ENCODE measurements around the gene PIGR.

The PIGR gene

GRCh38 chr1:206931709-206932108 is 14.6 kb downstream of the PIGR start:
- DNase-seq = no peak

DNA sequence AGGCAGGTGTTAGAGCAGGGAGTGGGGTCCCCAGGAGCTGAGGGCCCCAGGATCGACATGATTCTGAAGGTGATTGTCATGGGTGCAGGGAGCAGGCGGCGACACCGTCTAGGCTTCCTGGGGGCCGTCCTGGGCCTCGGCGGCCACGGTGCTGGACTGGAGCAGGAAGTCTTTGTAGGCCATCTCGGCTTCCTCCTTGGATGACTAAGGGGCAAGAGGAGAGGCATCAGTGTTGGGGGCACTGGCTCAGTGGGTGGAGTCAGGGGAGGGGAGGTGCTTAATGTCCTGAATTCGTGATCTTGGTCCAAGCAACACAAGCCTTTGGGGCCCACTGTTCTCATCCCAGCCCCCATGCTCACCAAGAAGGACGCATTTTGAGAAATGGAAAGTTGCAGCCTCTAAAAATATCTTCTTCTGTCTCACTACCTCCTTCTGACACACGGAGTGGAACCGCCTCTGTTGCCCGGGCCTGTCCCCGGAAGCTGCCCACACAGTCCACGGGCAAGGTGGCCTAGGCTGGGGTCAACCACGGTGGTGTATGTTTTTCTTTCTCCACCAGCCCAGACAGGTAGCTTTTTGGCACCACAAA is 16.0 kb downstream of the PIGR start:
- peak; percentile 35 for DNase-seq

DNA sequence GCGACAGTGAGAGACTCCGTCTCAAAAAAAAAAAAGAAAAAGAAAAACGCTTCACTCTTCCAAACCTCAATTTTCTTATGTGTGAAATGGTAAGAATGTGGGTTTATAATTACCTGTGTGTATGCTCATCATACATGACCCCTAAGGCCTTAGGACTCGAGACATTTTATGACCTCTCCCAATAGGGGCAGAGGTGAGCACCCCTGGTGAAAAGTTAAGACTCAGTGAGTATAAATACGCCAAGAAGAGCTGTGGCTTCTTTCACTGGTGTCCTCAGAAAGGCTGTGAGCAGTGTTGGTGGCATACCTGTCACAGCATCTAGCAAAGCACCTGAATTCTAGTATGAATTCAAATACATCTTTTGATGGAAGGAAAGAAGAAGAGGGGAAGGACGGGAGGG is 16.7 kb downstream of the PIGR start:
- no peak for DNase-seq

GRCh38 chr1:206926286-206926685 is 20.0 kb downstream of the PIGR start:
- DNase-seq = no peak

- peak; percentile 78 for DNase-seq
Observed at GRCh38 chr1:206925106-206925736, 21.0 kb downstream of the PIGR start.

DNA sequence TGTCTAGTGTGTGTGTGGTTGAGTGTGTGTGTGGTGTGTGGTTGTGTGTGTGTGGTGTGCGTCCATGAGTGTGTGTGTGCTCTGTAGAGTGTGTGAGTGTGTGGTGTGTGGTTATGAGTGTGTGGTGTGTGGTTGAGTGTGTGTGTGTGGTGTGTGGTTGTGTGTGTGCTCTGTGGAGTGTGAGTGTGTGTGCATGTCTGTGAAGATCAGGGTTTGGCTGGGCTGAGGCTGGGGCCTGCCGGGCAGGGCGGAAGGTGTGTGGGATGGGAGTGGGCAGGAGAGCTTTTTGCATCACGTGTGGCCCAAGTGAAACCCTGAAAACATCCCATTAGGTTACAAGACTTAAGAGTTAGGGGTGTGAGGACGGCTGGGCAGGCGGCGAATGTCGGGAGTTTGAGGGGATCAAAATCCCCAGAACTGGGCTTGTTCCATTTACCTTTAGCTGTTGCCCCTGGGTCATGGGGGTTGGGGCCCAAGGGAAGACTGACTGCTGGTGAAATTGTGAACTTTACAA is 21.6 kb downstream of the PIGR start:
- peak; percentile 51 for DNase-seq

DNA sequence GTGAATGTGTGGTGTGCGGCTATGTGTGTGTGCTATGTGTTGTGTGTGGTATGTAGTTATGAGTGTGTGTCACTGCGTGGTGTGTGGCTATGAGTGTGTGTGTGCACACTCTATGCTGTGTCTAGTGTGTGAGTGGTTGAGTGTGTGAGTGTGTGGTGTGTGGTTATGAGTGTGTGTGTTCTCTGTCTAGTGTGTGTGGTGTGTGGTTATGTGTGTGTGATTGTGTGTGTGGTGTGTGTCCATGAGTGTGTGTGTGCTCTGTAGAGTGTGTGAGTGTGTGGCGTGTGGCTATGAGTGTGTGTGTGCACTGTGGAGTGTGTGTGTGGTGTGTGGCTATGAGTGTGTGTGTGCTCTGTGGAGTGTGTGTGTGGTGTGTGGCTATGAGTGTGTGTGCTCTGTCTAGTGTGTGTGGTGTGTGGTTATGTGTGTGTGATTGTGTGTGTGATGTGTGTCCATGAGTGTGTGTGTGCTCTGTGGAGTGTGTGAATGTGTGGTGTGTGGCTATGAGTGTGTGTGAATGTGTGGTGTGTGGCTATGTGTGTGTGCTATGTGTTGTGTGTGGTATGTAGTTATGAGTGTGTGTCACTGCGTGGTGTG is 22.2 kb downstream of the PIGR start:
- DNase-seq = peak; percentile 28

GRCh38 chr1:206923009-206923960 is 23.0 kb downstream of the PIGR start:
- DNase-seq = peak; percentile 79

GRCh38 chr1:206922524-206922923 is 23.7 kb downstream of the PIGR start:
- no peak for DNase-seq

DNA sequence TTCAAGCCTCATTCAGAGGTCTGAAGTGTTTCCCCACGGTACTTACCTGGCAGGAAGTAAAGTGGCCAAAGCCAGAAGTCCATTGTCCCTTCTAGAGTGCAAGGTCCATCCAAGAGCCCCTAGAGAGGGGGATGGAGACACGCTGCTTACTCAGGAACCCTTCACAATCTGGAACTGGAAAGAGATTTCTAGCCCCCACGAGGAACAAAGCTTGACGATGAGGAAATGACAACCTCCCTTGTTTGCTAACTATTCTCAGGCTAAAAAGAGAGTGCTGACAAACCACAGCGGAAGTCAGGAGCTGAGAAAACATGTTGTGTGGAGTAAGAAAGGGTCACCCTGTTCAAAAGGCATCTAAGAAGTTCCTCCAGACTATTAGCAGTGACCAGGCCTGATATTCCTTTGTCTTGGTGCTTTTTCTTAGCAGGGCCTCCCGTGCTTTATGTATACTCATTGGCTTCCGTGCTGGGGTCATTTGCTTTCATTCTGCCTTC is 24.4 kb downstream of the PIGR start, which contains the start of gene FCMR:
Gene FCMR (minus strand): TSS at position 170 of the 494 bp plus-strand sequence. CDS start 87 bp downstream, at position 83.
- DNase-seq = peak; percentile 72

GRCh38 chr1:206918076-206918475 is 28.2 kb downstream of the PIGR start:
- DNase-seq = no peak

DNA sequence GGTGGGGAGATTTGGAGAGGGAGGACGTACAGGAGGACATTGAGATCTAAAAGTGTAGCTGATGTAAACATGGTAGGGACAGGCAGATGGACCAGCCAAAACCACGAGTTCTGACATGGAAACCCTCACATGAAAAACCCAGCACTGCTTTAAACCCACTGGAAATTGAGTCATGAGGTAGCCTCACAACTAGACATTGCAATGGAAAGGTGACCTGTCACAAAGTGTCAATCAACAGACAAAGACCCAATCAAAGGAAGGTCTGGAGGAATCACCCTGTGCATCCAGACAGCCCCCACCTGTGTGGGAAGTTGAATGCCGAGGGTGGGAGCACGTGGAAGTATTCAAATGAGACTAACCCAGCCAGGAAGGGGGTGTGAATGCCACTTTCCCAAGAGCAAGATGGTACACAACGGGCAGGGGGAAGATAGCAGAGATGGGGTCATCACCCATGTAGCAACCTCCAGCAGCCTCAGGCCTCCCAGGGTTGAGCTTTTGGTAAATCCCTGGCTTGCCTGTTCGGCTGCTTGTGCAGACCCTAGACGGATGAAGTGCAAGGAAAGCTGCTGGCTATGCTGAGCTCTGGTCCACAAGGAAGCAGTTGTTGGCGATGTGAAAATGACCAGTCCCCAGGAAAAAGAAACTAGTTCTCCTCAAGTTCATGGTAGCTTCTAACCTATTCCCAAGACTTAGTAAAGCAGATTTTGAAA is 30.1 kb downstream of the PIGR start:
- no peak for DNase-seq

DNA sequence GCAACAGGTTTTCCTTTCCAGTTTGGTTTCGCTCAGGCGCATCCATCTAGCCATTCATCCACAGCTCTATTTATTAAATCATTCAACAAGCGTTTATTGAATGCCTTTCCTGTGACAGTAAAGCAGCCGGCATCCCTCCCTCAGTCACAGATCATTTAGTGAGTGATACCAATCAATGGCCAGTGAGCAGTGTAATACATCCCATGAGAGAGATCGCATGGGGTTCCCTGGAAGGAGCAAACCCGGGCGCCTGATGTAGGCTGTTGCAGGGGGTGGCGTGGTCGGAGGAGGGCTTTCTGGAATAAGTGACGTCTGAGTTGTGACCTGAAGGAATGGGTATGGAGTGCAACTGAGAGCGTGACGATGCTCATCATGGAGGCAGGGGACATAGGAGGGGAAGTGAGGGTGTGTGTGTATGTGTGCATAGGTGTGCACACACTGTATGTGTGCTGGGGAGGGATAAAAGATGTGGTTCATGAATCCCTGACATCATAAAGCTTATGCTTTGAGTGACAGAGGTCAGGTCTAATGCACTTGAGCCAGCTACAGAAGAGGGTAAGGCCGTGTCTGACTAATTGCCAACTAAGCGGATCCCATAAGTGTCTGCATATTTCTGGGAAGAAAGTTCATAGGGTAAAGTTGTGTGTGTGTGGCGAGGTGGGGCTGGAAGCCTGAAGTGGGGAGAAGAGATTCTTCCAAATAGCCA is 31.1 kb downstream of the PIGR start:
- no peak for DNase-seq

- no peak for DNase-seq
Observed at GRCh38 chr1:206913766-206914537, 32.3 kb downstream of the PIGR start.

DNA sequence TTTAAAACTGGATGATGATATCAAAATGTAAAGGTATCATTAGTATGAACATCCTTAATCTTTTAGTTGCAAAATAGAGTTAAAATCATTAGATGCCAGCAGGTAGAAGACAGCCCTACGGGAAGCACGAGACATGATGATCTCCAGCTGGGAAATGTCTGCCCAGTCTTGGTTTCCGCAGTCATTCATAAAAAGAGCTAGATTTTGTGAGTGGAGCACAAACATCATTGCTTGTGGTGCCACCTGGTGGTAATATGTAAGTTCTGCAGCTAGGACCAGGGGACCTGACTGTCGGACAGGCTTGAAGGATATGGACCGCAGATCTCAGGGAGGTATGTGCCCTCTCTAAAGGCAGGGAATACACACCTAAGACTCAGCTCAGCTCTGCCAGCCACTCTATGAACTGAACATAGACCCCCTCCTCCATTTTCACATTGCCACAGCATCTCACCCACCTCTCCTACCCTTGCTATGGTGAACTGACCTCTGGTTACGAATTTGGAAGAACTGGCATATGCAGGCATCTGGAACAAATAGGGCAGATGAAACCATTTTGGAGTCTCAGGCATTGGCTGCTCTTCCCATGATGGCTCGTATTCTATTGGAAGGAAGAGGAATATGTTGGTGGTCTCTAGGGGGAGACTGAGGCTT is 33.7 kb downstream of the PIGR start:
- peak; percentile 78 for DNase-seq

DNA sequence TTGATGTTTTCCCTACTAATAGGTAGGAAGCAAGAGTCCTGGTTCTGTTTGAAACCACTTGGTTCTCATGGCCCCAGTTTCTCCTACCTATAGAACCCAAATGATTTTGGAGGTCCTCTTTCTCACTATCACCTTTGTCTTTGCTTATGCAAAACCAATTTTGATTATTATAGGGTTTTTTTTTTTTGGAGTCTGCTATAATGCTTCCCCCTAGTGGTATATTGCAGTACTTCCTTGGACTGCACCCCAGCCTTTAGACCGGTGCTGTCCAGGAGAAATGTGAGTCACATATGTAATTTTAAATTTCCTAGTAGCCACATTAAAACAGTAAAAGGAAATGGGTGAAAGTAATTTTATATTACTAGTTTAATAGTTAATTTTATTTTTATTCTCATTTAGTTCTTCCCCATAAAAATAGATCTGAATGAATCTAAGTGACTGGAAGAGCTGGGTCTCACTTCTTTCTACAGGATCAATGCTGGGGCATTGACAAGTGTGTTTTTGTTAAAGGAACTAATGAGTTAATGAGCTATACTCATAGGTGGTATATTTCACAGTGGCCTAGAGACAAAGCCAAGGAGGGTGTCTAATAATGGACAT is 35.1 kb downstream of the PIGR start:
- DNase-seq = peak; percentile 68

- no peak for DNase-seq
Observed at GRCh38 chr1:206909883-206910318, 36.4 kb downstream of the PIGR start.

DNA sequence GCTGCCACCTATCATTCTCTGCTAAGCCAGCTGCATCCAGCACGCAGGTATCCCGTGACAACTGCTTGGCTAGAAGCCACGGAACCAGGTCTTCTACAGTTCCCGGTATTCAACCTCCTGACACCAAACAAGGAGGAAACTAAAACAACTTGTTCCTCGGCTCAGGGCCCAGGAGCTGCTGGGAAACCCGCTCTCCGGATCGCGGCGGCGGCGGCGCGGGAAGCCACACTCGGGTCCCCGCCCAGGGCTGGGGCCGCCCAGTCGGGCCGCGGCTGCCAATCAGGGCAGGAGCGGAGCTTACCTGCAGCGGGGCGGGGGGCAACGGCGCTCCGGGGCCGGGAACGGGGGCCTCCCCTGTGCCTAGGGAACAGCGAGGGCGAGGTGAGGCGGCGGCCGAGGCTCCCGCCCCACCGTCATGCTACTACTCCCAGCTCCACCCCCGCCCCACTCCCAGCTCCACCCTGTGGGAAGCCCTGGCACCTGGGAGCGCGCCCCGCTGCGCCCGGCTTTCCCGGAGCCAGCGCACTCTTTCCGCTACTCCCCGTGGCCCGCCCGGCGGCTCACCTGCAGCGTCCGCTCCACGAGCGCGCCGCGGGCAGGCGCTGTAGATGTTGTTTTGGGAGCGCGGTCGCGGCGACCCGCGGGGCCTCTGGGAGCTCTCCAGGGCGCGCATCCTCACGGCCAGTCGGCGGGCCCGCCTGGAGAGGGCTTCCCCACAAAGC is 36.9 kb downstream of the PIGR start:
- peak; percentile 55 for DNase-seq

DNA sequence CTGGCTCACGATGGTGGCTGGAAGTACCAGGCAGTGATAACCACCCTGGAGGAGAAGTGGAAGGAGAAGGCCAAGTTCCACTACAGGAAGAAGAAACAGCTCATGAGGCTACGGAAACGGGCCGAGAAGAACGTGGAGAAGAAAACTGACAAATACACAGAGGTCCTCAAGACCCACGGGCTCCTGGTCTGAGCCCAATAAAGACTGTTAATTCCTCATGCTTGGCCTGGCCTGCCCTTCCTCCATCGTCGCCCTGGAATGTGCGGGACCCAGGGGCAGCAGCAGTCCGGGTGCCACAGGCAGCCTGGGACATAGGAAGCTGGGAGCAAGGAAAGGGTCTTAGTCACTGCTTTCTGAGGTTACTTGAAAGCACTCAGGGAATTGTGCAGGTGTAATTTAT is 38.2 kb downstream of the PIGR start:
- DNase-seq = no peak

Data from CD4-positive, alpha-beta T cell treated with Interleukin-21 for 1 hour (primary cell).